Gastrocnemius medialis (tissue), 4 donors: Measurements from ENCODE around the gene LRP1. TPM values are rescaled to one million over a fixed set of nuclear protein-coding genes. Genes with fewer than 3 reads are reported as not detected.

Experiments
- ATAC-seq, 2 donors: fragments of 150-250 bp; one replicate each; pipeline ENCODE4 v1.9.1; 2016
- DNase-seq, 2 donors: peaks; one replicate each; pipeline ENCODE4 v3.0.0-alpha.2; 2019
- H3K27ac ChIP-seq, 4 donors: fragments of 200-600 bp; sonication (generic); 1 replicate in 1 of 4; 2 replicates in 3 of 4; pipeline ENCODE4 v1.5.1; 2016 to 2018; ENCODE audit warnings: mild to moderate bottlenecking in 2 of 4, moderate library complexity in 1 of 4
- H3K27me3 ChIP-seq, 3 donors: fragments of 200-600 bp; sonication (generic) in 2 of 3; 1 replicate in 1 of 3; 2 replicates in 2 of 3; pipeline versions ENCODE4 v1.5.1 to v1.6.0; 2016 to 2019; ENCODE audit warnings: mild to moderate bottlenecking in 1 of 3, moderate library complexity in 1 of 3
- H3K36me3 ChIP-seq, 2 donors: fragments of 200-600 bp; sonication (generic) in 1 of 2; one replicate each; pipeline ENCODE4 v1.5.1; 2017 to 2018
- H3K4me1 ChIP-seq, 2 donors: fragments of 200-600 bp; sonication (generic) in 1 of 2; one replicate each; pipeline ENCODE4 v1.5.1; 2016 to 2017; ENCODE audit warnings: mild to moderate bottlenecking in 2 of 2
- H3K4me3 ChIP-seq, 4 donors: fragments of 200-600 bp; sonication (generic) in 3 of 4; 1 replicate in 1 of 4; 2 replicates in 3 of 4; pipeline ENCODE4 v1.5.1; 2016 to 2019; ENCODE audit warnings: mild to moderate bottlenecking in 2 of 4
- H3K9me3 ChIP-seq, 3 donors: fragments of 200-600 bp; sonication (generic) in 2 of 3; 1 replicate in 1 of 3; 2 replicates in 2 of 3; pipeline ENCODE4 v1.5.1; 2016 to 2019
- POLR2A ChIP-seq, 2 donors: fragments of 450-650 bp; IDR thresholded peaks; one replicate each; pipeline ENCODE4 v1.6.1; 2017; ENCODE audit warnings: antibody characterized with exemption in 2 of 2, mild to moderate bottlenecking in 2 of 2, moderate library complexity in 2 of 2
- in situ Hi-C, 4 donors: fragments of 200-750 bp; cut with MboI; loops; one replicate each; pipeline versions ENCODE4 v1.15.0 to v1.8.0; 2017; ENCODE audit warnings: low sequenced_read_pairs in 4 of 4
- intact Hi-C: fragments of 100-400 bp; cut with DNase I; formaldehyde crosslinking; loops from one replicate; pipeline ENCODE4 v1.15.1; 2023; ENCODE audit warnings: low total_unique reads
- total RNA-seq, 4 donors: library from RNA; depleted of rRNA; stranded (reverse); fragments of >200 nt; gene quantifications; one replicate each; pipeline versions ENCODE4 v1.1.0 to v1.2.3, GENCODE V29; 2016
- TF ChIP-seq, protein P1 (sequence below), 5 experiments: fragments of 450-650 bp in 3 of 5; fragments of 200-600 bp in 2 of 5; sonication (generic) in 2 of 5; IDR thresholded peaks in 4 of 5; conservative IDR thresholded peaks in 1 of 5; 1 replicate in 4 of 5; 2 replicates in 1 of 5; pipeline ENCODE4 v1.5.1; 2016 to 2019; ENCODE audit warnings: antibody characterized with exemption in 5 of 5, mild to moderate bottlenecking in 3 of 5, moderate library complexity in 3 of 5

Gene LRP1
- total RNA-seq, 4 donors from 2014 or later = 26.1 to 53.5 (median 49.8) TPM

- Histone ChIP-seq H3K4me3 (no peak overlapping the region), H3K9me3 (no peaks in the 10 kb centered on the region), H3K27me3 (no peaks in the 10 kb centered on the region), H3K4me1 (no peaks in the 10 kb centered on the region), H3K36me3 (no peaks in the 10 kb centered on the region), H3K27ac (no peak overlapping the region)
- no peak for DNase-seq
- in situ Hi-C loops (loop anchor here in 1 of 4 donors (10.0 kb wide), 1 partner anchor 106 kb away; no protein-coding TSS in a partner anchor), intact Hi-C loops (no loop called here)
- no peak for ATAC-seq
- TF ChIP-seq POLR2A (IDR thresholded peaks at IDR 0.05) = no peak
- TF ChIP-seq, protein P1, sequence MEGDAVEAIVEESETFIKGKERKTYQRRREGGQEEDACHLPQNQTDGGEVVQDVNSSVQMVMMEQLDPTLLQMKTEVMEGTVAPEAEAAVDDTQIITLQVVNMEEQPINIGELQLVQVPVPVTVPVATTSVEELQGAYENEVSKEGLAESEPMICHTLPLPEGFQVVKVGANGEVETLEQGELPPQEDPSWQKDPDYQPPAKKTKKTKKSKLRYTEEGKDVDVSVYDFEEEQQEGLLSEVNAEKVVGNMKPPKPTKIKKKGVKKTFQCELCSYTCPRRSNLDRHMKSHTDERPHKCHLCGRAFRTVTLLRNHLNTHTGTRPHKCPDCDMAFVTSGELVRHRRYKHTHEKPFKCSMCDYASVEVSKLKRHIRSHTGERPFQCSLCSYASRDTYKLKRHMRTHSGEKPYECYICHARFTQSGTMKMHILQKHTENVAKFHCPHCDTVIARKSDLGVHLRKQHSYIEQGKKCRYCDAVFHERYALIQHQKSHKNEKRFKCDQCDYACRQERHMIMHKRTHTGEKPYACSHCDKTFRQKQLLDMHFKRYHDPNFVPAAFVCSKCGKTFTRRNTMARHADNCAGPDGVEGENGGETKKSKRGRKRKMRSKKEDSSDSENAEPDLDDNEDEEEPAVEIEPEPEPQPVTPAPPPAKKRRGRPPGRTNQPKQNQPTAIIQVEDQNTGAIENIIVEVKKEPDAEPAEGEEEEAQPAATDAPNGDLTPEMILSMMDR (IDR thresholded peaks at IDR 0.05 in 4 of 5, conservative IDR thresholded peaks at IDR 0.05 in 1 of 5) = no peak
Observed at GRCh38 chr12:57170408-57170807, 42.1 kb downstream of the LRP1 start.

DNA sequence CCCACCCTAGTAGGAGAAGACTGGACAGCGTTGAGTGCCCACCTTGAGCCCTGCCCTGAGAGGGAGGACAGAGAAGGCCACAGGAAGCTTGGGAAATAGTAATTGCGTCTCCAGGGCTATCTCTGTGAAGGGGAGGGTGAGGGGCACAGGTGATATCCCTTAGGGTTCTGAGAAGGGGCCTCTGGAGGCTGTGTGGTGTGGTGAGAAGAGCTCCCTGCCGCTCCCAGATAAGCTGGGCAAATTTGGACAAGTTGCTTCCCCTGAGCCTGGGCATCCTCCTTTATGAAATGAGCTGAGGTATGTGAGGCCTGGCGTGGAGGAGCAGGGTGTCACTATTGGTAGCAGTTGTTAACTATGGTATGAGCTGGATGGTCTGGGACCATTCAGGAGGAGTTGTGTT is 42.6 kb downstream of the LRP1 start:
- no peak for DNase-seq

DNA sequence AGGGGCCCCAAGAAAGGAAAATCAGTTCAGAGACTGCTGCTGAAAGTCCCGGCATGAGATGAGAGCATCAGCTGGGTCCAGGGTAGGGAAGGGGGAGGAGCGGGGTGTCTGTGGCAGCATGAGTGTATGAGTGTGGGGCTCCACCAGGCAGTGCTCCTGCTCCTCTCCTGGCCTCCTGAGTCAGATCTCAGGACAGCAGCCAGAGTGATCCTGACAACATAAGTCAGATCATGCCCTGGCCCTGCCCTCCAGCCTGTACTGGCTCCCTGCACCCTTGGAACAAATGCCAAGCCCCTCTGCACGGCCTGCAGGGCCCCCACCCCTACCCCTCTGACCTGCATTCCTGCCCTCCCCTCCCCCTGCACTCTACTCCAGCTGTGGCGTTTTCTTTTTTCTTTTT is 43.4 kb downstream of the LRP1 start:
- Histone ChIP-seq H3K4me3 (no peak overlapping the region), H3K9me3 (no peaks in the 10 kb centered on the region), H3K27ac (no peak overlapping the region), H3K36me3 (no peaks in the 10 kb centered on the region), H3K4me1 (no peaks in the 10 kb centered on the region), H3K27me3 (no peaks in the 10 kb centered on the region)
- intact Hi-C loops = no loop called here
- in situ Hi-C loops = loop anchor here in 1 of 4 donors (10.0 kb wide), 1 partner anchor 107 kb away; no protein-coding TSS in a partner anchor
- TF ChIP-seq POLR2A (IDR thresholded peaks at IDR 0.05) = no peak
- TF ChIP-seq, protein P1 (IDR thresholded peaks at IDR 0.05 in 4 of 5, conservative IDR thresholded peaks at IDR 0.05 in 1 of 5) = no peak
- ATAC-seq = no peak
- DNase-seq = peak in 1 of 2 donors; percentile 37

More for the DNA sequence above, 42.6 kb downstream of the LRP1 start:
- no peak overlapping the region for H3K27ac ChIP-seq
- TF ChIP-seq, protein P1 (IDR thresholded peaks at IDR 0.05 in 4 of 5, conservative IDR thresholded peaks at IDR 0.05 in 1 of 5) = no peak
- no peak for TF ChIP-seq POLR2A (IDR thresholded peaks at IDR 0.05)
- H3K4me1 ChIP-seq = no peaks in the 10 kb centered on the region
- H3K27me3 ChIP-seq = no peaks in the 10 kb centered on the region
- intact Hi-C loops = no loop called here
- H3K36me3 ChIP-seq = no peaks in the 10 kb centered on the region
- H3K4me3 ChIP-seq = no peak overlapping the region
- H3K9me3 ChIP-seq = no peaks in the 10 kb centered on the region
- in situ Hi-C loops = loop anchor here in 1 of 4 donors (10.0 kb wide), 1 partner anchor 106 kb away; no protein-coding TSS in a partner anchor
- no peak for ATAC-seq

DNA sequence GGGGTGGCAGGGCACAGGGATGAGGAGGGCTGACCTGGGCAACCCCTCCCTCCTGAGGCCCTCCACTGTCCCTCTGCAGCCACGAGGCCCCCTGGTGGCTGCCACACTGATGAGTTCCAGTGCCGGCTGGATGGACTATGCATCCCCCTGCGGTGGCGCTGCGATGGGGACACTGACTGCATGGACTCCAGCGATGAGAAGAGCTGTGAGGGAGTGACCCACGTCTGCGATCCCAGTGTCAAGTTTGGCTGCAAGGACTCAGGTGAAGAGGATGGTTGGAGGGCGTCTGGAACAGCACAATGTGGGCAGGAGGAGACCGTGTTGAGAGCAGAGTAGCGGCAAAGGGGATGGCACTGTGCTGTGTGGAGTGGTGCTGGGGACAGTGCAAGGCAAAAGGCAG is 44.8 kb downstream of the LRP1 start:
- intact Hi-C loops = no loop called here
- Histone ChIP-seq H3K4me1 (no peaks in the 10 kb centered on the region), H3K27me3 (no peaks in the 10 kb centered on the region), H3K27ac (no peak overlapping the region), H3K36me3 (no peaks in the 10 kb centered on the region), H3K9me3 (no peaks in the 10 kb centered on the region), H3K4me3 (no peak overlapping the region)
- in situ Hi-C loops = loop anchor here in 1 of 4 donors (10.0 kb wide), 1 partner anchor 108 kb away; no protein-coding TSS in a partner anchor
- TF ChIP-seq, protein P1 (IDR thresholded peaks at IDR 0.05 in 4 of 5, conservative IDR thresholded peaks at IDR 0.05 in 1 of 5) = peak in 4 of 5 experiments; percentile 11 to 45 (median 30)
- TF ChIP-seq POLR2A (IDR thresholded peaks at IDR 0.05) = no peak
- DNase-seq (no peak), ATAC-seq (no peak)

GRCh38 chr12:57173683-57174082 is 45.4 kb downstream of the LRP1 start:
- in situ Hi-C loops = loop anchor here in 1 of 4 donors (10.0 kb wide), 1 partner anchor 109 kb away; no protein-coding TSS in a partner anchor

More at GRCh38 chr12:57173683-57174082, 45.4 kb downstream of the LRP1 start:
- Histone ChIP-seq H3K27me3 (no peaks in the 10 kb centered on the region), H3K9me3 (no peaks in the 10 kb centered on the region), H3K36me3 (no peaks in the 10 kb centered on the region), H3K27ac (no peak overlapping the region), H3K4me1 (no peaks in the 10 kb centered on the region), H3K4me3 (no peak overlapping the region)
- intact Hi-C loops = no loop called here
- ATAC-seq (no peak), DNase-seq (no peak)
- TF ChIP-seq POLR2A (IDR thresholded peaks at IDR 0.05) = no peak
- TF ChIP-seq, protein P1 (IDR thresholded peaks at IDR 0.05 in 4 of 5, conservative IDR thresholded peaks at IDR 0.05 in 1 of 5) = no peak
